ENCODE data around the gene PPP4R1.

The PPP4R1 gene

DNA sequence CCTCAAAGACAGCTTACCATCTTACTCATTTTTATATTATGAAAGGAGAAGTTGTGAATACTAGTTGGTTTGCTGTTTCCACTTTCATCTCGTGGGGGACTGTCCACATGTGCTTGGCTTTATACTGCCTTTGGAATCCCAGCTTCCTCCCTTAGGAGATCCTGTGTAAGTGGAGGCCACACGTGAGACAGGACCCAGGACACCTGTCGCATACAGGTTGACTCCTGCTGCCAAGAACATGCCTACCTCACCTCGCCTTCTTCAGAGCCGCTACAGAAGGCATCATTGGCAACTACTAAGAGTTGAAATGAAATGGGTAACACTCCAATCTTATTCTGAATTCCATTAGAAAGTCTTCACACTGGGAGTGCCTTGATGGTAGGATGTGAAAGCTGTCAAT lies 69.3 kb downstream of the PPP4R1 start:
- no peak for DNase-seq
- Histone ChIP-seq H3K4me3 (ENCODE audit: low read depth, low read length) (no peak overlapping the region), H3K27me3 (replicated peaks) (no peaks in the 10 kb centered on the region), H3K36me3 (replicated peaks) (peaks cover 52% of the 10 kb centered on the region), H3K27ac (no peak overlapping the region)
- TF ChIP-seq, protein P1, sequence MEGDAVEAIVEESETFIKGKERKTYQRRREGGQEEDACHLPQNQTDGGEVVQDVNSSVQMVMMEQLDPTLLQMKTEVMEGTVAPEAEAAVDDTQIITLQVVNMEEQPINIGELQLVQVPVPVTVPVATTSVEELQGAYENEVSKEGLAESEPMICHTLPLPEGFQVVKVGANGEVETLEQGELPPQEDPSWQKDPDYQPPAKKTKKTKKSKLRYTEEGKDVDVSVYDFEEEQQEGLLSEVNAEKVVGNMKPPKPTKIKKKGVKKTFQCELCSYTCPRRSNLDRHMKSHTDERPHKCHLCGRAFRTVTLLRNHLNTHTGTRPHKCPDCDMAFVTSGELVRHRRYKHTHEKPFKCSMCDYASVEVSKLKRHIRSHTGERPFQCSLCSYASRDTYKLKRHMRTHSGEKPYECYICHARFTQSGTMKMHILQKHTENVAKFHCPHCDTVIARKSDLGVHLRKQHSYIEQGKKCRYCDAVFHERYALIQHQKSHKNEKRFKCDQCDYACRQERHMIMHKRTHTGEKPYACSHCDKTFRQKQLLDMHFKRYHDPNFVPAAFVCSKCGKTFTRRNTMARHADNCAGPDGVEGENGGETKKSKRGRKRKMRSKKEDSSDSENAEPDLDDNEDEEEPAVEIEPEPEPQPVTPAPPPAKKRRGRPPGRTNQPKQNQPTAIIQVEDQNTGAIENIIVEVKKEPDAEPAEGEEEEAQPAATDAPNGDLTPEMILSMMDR (IDR thresholded peaks at IDR 0.05; ENCODE audit: low read depth, low read length, missing control alignments), result no peak
- in situ Hi-C loops (cut with HindIII; ENCODE audit: low pct_ligation_motif_present, low sequenced_read_pairs), result no loop called here

DNA sequence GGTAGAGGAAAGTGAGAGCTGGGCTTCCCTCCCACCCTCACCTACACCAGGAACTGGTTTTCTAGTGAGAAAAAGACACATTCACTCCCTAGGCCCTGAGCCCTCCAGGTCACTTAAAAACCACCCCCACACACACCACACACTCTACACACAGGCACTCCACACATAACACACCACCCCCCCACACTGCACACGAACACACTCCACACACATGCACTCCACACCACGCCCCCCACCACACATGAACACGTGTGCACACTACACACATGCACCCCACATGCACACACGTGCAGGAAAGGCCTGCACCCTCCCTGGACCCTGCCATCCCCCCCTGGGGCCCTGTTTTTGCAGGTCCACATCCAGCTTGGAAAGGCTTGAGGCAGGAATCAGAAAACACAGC lies 71.4 kb downstream of the PPP4R1 start:
- TF ChIP-seq, protein P1 (IDR thresholded peaks at IDR 0.05; ENCODE audit: low read depth, low read length, missing control alignments), result no peak
- peaks cover 39% of the 10 kb centered on the region for H3K36me3 ChIP-seq (replicated peaks)
- no peaks in the 10 kb centered on the region for H3K27me3 ChIP-seq (replicated peaks)
- no peak overlapping the region for H3K27ac ChIP-seq
- H3K4me3 ChIP-seq (ENCODE audit: low read depth, low read length), result no peak overlapping the region
- DNase-seq, result no peak
- in situ Hi-C loops (cut with HindIII; ENCODE audit: low pct_ligation_motif_present, low sequenced_read_pairs), result no loop called here

DNA sequence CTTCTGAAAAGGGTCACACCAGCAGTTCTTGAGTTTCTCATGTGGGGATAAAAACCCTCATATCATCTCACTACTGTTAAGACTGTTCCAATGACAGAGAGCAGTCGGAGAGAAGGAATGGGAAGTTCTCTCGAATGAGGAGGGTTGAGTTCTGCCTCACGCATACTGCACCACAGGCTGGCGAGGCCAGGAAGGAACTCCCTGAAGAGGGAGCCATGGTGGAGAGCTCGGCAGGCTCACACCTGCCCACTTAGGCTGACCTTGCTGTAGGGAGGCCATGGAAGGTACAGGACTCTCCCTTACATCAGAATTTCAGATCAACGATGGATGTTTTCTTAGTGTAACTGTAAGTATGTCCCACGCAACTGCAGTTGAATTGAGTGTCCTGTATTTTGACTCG lies 74.4 kb downstream of the PPP4R1 start:
- DNase-seq, result no peak
- no peak overlapping the region for H3K27ac ChIP-seq
- no peaks in the 10 kb centered on the region for H3K27me3 ChIP-seq (replicated peaks)
- peaks cover 23% of the 10 kb centered on the region for H3K36me3 ChIP-seq (replicated peaks)
- H3K4me3 ChIP-seq (ENCODE audit: low read depth, low read length), result no peak overlapping the region
- in situ Hi-C loops (cut with HindIII; ENCODE audit: low pct_ligation_motif_present, low sequenced_read_pairs), result no loop called here
- TF ChIP-seq, protein P1 (IDR thresholded peaks at IDR 0.05; ENCODE audit: low read depth, low read length, missing control alignments), result no peak

DNA sequence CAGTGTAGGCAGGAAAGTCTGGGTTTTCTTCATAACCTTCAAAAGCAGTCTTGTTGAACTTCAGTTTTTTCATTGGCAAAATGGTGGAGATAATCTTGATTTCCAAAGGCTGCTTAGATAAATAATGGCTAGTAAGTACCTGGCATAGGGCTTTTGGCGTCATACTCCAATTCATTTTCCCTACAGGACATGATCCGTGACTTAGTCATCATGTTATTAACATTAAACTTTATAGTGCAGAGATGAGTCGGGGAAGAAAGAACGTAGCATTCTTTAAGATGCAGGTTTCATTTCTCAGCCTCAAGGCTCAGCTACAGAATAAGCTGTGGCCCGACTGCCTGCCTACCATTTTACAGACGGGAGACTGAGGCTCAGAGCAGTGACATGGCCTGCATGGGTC lies 75.1 kb downstream of the PPP4R1 start:
- no peak overlapping the region for H3K4me3 ChIP-seq (ENCODE audit: low read depth, low read length)
- peaks cover 20% of the 10 kb centered on the region for H3K36me3 ChIP-seq (replicated peaks)
- H3K27ac ChIP-seq, result no peak overlapping the region
- TF ChIP-seq, protein P1 (IDR thresholded peaks at IDR 0.05; ENCODE audit: low read depth, low read length, missing control alignments), result no peak
- in situ Hi-C loops (cut with HindIII; ENCODE audit: low pct_ligation_motif_present, low sequenced_read_pairs), result no loop called here
- DNase-seq, result peak; percentile 51
- H3K27me3 ChIP-seq (replicated peaks), result no peaks in the 10 kb centered on the region

DNA sequence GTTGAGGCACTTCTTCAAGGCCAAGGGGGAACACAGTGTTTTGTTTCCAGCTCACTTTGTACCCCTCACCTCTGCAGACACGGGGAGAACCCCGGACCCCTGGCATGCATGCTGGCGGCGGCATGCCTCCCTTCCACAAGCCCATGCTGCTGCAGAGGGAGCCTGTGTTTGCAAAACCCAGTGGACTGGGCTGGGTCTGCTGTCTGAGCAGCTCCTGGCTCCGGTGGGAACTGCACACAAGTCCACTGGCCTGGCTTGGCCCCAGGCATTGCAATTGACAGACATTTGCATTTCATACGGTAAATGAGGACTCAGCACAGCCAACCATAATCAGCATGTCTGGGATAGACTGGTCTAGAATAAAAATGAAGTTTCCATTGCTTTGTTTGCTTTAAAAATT lies 76.7 kb downstream of the PPP4R1 start:
- in situ Hi-C loops (cut with HindIII; ENCODE audit: low pct_ligation_motif_present, low sequenced_read_pairs), result no loop called here
- no peak overlapping the region for H3K27ac ChIP-seq
- TF ChIP-seq, protein P1 (IDR thresholded peaks at IDR 0.05; ENCODE audit: low read depth, low read length, missing control alignments), result no peak
- H3K36me3 ChIP-seq (replicated peaks), result peaks cover 24% of the 10 kb centered on the region
- DNase-seq, result no peak
- H3K27me3 ChIP-seq (replicated peaks), result no peaks in the 10 kb centered on the region
- H3K4me3 ChIP-seq (ENCODE audit: low read depth, low read length), result no peak overlapping the region

DNA sequence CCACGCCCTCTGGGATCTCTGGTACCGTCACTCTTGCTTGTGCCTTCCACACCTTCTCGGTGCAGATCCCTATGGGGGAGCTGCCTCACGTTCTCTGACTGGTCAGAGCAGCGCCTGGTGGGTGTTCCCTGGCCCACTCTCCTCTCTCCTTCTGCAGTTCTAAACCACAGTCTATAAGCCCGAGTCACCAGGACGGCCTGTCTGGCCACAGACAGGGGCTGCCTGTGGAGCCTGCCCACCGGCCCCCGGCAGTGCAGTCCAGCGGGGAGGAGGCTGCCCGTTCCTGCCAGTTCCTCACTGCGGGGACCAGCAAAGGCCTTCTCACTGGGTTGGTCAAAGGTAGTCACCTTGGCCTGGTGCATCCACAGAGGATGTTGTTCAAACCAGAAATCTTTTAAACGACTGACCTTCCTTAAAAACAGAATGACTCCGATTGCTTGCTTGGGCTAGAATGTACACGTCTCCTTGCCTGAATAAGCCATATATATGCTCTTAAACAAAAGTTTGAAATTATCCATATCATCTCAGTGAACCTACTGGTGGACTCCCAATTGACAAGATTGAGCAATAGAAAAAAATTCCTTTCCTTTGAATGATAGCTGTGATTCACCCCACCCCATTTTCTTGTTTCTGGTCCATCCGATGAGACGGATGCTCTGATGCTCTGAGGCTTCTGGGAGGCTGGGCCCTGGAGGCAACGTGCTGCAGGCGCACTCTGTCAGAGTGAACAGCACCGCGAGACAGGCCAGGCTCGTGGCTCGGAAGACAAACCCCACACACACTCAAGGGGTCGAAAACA lies 77.8 kb downstream of the PPP4R1 start:
- Histone ChIP-seq H3K27ac (no peak overlapping the region), H3K27me3 (replicated peaks) (no peaks in the 10 kb centered on the region), H3K4me3 (ENCODE audit: low read depth, low read length) (no peak overlapping the region), H3K36me3 (replicated peaks) (peaks cover 24% of the 10 kb centered on the region)
- peak; percentile 27 for DNase-seq
- in situ Hi-C loops (cut with HindIII; ENCODE audit: low pct_ligation_motif_present, low sequenced_read_pairs), result no loop called here
- TF ChIP-seq, protein P1 (IDR thresholded peaks at IDR 0.05; ENCODE audit: low read depth, low read length, missing control alignments), result no peak

All from brain microvascular endothelial cell (primary cell).